ENCODE measurements around the gene RPH3AL. TPM values are rescaled to one million over a fixed set of nuclear protein-coding genes. Genes with fewer than 3 reads are reported as not detected.

Gene RPH3AL
- total RNA-seq, 1 experiment from 2014 or later: 24.9 TPM

- intact Hi-C loops (cut with micrococcal nuclease): no loop called here
- TF ChIP-seq EZH2 (IDR thresholded peaks at IDR 0.05; ENCODE audit: low read length, unreplicated experiment) (no peak), EZH2phosphoT487 (IDR thresholded peaks at IDR 0.05; ENCODE audit: borderline replicate concordance, low read length) (no peak)
- Histone ChIP-seq H3K27me3 (ENCODE audit: low read length) (no peaks in the 10 kb centered on the region), H3K9me2 (replicated peaks; ENCODE audit: low read length) (no peaks in the 10 kb centered on the region), H3K79me2 (ENCODE audit: low read length) (peaks cover 44% of the 10 kb centered on the region), H3K4me3 (ENCODE audit: low read length) (no peak overlapping the region), H3K9me3 (ENCODE audit: low read length) (no peaks in the 10 kb centered on the region), H3K4me2 (ENCODE audit: low read length) (no peak overlapping the region), H3F3A (ENCODE audit: low read length, unreplicated experiment) (no peaks in the 10 kb centered on the region), H3K9ac (ENCODE audit: low read length) (no peak overlapping the region), H2AFZ (ENCODE audit: low read length) (no peak overlapping the region), H3K4me1 (ENCODE audit: insufficient read depth, low read length) (peaks cover 19% of the 10 kb centered on the region), H3K36me3 (ENCODE audit: low read depth, low read length) (no peaks in the 10 kb centered on the region), H4K20me1 (ENCODE audit: low read length) (no peaks in the 10 kb centered on the region), H3K27ac (ENCODE audit: low read length) (no peak overlapping the region)
- ATAC-seq (no peak), DNase-seq (no peak)
- POLR2A ChIA-PET (ENCODE audit: unreplicated experiment): no interaction called here
- CTCF ChIA-PET: no interaction called here
- BruUV-seq (replicated peaks): no TSS peak
These were observed 6.4 kb downstream of the RPH3AL start for GRCh38 chr17:345992-346785.

GRCh38 chr17:345261-345660 is 7.3 kb downstream of the RPH3AL start:
- Histone ChIP-seq H4K20me1 (ENCODE audit: low read length) (no peaks in the 10 kb centered on the region), H3K9ac (ENCODE audit: low read length) (no peak overlapping the region), H3K79me2 (ENCODE audit: low read length) (peaks cover 37% of the 10 kb centered on the region), H3K4me1 (ENCODE audit: insufficient read depth, low read length) (peaks cover 10% of the 10 kb centered on the region), H3F3A (ENCODE audit: low read length, unreplicated experiment) (no peaks in the 10 kb centered on the region), H3K27me3 (ENCODE audit: low read length) (no peaks in the 10 kb centered on the region), H3K9me3 (ENCODE audit: low read length) (no peaks in the 10 kb centered on the region), H2AFZ (ENCODE audit: low read length) (no peak overlapping the region), H3K36me3 (ENCODE audit: low read depth, low read length) (no peaks in the 10 kb centered on the region), H3K9me2 (replicated peaks; ENCODE audit: low read length) (no peaks in the 10 kb centered on the region), H3K4me3 (ENCODE audit: low read length) (no peak overlapping the region), H3K27ac (ENCODE audit: low read length) (no peak overlapping the region), H3K4me2 (ENCODE audit: low read length) (no peak overlapping the region)
- TF ChIP-seq EZH2phosphoT487 (IDR thresholded peaks at IDR 0.05; ENCODE audit: borderline replicate concordance, low read length): no peak
- TF ChIP-seq CTCF (conservative IDR thresholded peaks at IDR 0.05; ENCODE audit: low read depth, low read length): no peak
- TF ChIP-seq EZH2 (IDR thresholded peaks at IDR 0.05; ENCODE audit: low read length, unreplicated experiment): no peak
- intact Hi-C loops (cut with micrococcal nuclease): no loop called here
- ATAC-seq: no peak
- no peak for DNase-seq
- BruUV-seq (replicated peaks): no TSS peak
- POLR2A ChIA-PET (ENCODE audit: unreplicated experiment): no interaction called here
- CTCF ChIA-PET: no interaction called here

- ATAC-seq: no peak
- Histone ChIP-seq H3K9ac (ENCODE audit: low read length) (no peak overlapping the region), H3K79me2 (ENCODE audit: low read length) (peaks cover 27% of the 10 kb centered on the region), H3K27ac (ENCODE audit: low read length) (no peak overlapping the region), H2AFZ (ENCODE audit: low read length) (no peak overlapping the region), H3K36me3 (ENCODE audit: low read depth, low read length) (no peaks in the 10 kb centered on the region), H3K4me1 (ENCODE audit: insufficient read depth, low read length) (0 out of 2 replicates have a peak, but pooled peaks cover 4% of the 10 kb centered on the region), H3K27me3 (ENCODE audit: low read length) (no peaks in the 10 kb centered on the region), H4K20me1 (ENCODE audit: low read length) (no peaks in the 10 kb centered on the region), H3K4me3 (ENCODE audit: low read length) (no peak overlapping the region), H3K9me2 (replicated peaks; ENCODE audit: low read length) (no peaks in the 10 kb centered on the region), H3K9me3 (ENCODE audit: low read length) (no peaks in the 10 kb centered on the region), H3K4me2 (ENCODE audit: low read length) (no peak overlapping the region), H3F3A (ENCODE audit: low read length, unreplicated experiment) (no peaks in the 10 kb centered on the region)
- no peak for DNase-seq
- no TSS peak for BruUV-seq (replicated peaks)
- intact Hi-C loops (cut with micrococcal nuclease): no loop called here
- CTCF ChIA-PET: no interaction called here
- TF ChIP-seq CTCF (conservative IDR thresholded peaks at IDR 0.05; ENCODE audit: low read depth, low read length): no peak
- TF ChIP-seq EZH2 (IDR thresholded peaks at IDR 0.05; ENCODE audit: low read length, unreplicated experiment): no peak
- no peak for TF ChIP-seq EZH2phosphoT487 (IDR thresholded peaks at IDR 0.05; ENCODE audit: borderline replicate concordance, low read length)
- POLR2A ChIA-PET (ENCODE audit: unreplicated experiment): no interaction called here
These were observed 8.5 kb downstream of the RPH3AL start for GRCh38 chr17:343875-344752.

All from PC-3 (cell line).